Stimulated activated CD8-positive, alpha-beta memory T cell treated with anti-CD3 and anti-CD28 coated beads, Interleukin-15, amount 100 ng/mL, for 1 hour (primary cell): ENCODE data around the gene AXIN1.
"Not testable (repeated sequence)": the region's sequence is repeated elsewhere in the genome, so short reads cannot be mapped to it uniquely, and the experiment has no call there.

Experiments used
- DNase-seq: peaks from one replicate; pipeline ENCODE4 v3.0.0-alpha.2; 2020; ENCODE audit warnings: low read depth

Gene AXIN1

DNA sequence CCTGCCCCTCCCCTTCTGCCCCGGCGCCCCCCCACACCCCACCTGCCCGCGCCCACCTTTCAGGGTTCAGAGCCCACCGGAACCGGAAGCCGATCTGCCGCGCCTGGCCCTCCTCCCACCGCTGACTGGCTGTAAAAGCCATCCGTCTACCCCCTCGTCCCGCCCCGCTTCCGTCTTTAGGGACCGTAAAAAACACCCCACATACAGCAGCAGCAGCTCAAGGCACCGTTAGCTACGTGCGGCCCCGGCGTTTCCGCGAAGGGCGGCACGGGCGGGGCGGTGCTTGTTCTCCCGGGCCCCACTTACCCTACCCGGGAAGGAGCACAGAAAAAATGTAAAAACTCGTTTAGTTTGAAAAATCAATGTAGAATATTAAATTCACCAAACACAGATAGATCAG, 17.9 kb upstream of the AXIN1 start, which contains the start of gene MRPL28:
MRPL28 (minus strand) TSS at position 96 of the 400 bp plus-strand sequence. CDS start 320 bp downstream, outside the sequence.
- DNase-seq = peak; percentile 85

- DNase-seq = no peak
Observed at GRCh38 chr16:369866-370436, 17.4 kb upstream of the AXIN1 start.

DNA sequence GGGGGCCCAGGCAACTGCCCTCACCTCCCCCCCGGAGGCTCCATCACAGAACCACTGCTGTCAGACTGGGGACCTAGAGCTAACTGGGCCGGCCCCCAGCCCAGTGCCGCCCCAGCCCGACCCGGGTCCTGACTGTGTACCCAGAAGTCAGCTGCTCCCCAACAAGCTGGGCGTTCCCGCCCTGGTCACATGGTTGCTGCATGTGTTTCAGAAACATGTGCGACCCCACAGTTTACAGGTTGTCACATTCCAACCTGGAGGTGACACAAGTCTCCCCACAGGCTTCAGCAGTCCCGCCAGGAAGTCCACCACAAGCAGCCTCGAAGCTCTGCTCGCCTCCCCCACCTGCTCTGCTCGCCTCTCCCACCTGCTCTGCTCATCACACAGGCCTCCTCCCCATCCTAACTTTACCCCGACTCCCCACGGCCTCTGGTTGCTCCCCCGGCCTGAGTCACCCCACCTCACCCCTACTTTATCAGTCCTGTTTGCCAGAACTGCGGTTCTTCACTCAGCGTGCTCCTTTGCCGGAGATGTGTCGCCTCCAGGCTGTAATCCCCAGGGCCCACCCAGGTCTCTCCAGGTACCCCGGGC, 16.8 kb upstream of the AXIN1 start:
- no peak for DNase-seq

GRCh38 chr16:368388-369158, 16.1 kb upstream of the AXIN1 start:
- DNase-seq = no peak

GRCh38 chr16:367333-367903, 14.9 kb upstream of the AXIN1 start:
- DNase-seq = no peak

DNA sequence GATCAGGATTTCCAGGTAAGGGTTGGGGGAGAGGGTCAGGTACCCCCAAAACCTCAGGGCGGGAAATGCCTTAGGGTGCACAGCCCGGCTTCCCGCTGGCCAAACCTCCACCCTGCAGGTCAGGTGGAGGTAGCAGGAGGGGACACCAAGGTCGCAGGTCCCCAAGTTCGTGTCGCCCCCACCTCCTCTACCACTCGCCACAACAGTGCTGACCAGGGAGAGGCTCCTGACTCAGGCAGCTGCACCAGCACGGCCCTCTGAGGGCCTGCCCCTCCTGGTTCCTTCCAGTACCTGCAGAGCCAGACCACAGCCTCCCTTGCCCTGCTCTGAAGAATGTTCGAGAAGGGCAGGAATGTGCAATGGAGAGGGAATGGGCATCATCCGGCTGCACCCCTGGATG, 14.0 kb upstream of the AXIN1 start:
- no peak for DNase-seq

- DNase-seq = no peak
Observed at GRCh38 chr16:364595-365491, 12.3 kb upstream of the AXIN1 start.

GRCh38 chr16:363766-364490, 11.4 kb upstream of the AXIN1 start:
- no peak for DNase-seq

DNA sequence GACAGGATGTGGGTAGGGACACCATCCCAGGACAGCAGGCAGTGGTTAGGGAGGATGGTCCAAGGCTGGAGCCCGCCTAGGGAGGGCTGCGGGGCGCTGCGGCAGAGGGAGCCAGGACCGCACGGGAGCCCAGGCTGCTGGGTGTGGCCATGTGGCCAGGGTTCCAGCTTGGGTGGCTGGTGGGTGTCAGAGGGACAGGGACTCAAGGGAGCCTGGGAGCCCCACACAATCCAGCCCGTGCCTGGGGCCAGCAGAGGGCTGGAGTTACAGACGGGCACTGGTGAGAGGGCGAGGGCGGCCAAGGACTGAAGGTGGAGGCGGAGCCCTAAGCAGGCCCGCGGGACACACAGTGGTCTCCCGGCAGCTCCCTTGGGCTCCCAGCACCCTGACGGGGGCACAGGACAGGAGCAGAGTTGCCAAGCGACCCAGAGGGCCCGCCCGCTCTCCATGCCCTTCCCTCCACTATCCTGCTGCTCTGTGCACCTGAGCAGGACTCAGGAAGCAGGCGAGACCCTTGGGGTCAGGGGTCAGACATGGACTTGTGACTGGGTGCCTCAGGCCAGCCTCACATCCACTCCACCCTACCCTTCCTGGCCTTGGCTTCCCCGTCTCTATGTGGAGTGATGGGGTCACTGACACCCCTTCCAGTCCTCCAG, 10.7 kb upstream of the AXIN1 start:
- DNase-seq = no peak

DNA sequence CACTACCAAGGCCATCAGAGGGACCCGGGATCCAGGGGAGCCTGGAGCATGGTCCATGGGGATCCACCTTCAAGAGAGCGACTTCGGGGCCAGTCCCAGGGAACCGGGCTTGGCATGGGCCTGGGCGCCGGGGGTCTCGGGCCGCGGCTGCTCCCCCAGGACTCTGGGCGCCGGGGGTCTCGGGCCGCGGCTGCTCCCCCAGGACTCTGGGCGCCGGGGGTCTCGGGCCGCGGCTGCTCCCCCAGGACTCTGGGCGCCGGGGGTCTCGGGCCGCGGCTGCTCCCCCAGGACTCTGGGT, 10.1 kb upstream of the AXIN1 start:
- DNase-seq = not testable (repeated sequence)

GRCh38 chr16:361872-362701, 9.6 kb upstream of the AXIN1 start:
- DNase-seq = peak; percentile 55

DNA sequence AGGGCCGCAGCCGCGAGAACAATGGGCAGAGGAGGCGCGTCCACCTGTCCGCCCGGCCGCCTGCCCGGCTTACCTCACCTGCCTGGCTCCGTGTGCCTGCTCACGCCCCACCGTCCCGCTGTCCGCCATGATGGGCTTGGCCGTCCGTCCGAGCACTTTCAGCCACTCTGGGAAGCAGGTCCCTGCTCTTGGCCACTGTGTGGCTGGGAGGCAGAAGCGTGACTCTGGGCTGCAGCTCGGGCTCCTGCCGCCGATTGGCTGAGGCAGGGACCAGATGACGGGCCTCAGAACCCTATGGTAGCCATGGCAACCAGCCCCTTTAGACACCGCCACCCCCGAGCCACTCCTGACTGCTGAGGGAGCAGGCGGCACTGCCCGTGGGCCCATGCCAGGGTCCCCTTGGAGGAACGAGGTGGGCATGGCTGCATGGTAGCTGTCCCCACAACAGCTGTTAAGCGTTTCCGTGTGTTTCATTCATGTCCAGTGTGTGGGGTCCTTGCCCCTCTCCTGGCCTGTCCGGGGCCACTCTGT, 8.9 kb upstream of the AXIN1 start:
- no peak for DNase-seq

DNA sequence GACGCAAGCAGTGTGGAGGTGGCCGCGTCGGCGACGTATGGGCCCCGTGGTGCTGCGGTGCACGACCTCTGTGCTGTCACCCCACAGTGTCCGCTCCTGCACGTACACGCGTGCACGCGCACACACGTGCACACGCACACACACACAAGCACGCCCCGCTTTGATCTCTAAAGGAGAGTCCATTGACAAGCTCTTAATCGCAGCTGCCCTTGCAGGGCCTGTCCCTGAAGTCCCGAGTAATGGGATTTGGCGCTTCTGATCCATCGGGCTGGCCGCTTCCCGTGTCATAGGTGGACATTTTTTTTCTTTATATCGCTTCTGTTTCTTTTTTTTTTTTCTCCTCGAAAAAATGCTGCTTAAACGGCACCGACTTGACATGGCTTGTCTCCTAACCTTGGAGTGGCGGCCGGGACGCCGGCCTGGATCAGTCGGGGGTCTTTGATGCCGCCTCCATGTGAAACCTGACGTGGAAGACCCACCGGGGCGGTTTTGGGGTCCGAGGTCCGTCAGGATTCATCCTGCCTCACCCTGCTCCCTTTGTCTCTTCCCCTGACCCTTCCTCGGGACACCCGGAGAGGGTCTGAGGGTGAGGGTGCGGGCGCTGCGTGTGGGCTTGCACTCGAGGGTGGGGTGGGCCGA, 8.3 kb upstream of the AXIN1 start:
- no peak for DNase-seq

DNA sequence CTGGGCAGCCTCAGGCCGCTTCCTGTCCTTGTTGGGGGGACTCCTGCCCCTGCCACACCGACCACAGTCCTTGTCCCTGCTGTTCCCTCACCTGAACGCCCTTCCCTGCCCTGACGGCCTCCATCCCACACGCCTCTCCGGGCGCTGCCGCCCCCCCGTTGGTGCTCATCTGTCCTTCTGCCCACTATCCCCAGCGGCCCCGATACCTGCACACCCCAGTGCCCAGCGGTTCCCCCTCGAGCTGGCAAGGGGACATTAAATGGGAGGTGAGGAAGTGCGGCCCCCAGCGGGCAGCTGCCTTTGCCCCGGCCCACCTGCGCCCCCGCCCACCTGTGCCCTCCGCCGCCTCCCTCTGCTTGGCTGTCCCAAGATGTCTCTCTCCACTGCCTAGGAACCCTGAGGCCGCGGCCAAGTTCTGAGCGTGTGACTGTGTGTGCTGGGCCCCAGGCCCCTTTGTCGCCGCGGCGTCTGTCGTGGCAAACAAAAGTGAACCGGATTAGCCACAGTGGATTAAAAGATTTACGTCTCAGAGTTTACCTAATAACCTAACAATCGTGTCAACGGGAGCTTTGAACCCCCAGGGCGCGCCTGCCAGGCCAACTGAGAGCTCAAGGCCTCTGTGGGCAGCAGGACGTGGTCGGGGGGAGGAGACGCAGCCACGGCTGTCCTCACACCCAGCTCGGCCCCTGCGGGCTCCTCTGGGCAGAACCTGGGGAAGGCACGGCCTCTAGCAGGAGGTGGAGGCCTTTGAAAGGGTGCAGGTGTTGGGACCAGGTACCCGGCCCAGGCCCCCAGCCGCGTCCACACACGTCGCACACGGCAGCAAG, 7.6 kb upstream of the AXIN1 start:
- DNase-seq = no peak

- DNase-seq = no peak
Observed at GRCh38 chr16:359067-359763, 6.7 kb upstream of the AXIN1 start.

DNA sequence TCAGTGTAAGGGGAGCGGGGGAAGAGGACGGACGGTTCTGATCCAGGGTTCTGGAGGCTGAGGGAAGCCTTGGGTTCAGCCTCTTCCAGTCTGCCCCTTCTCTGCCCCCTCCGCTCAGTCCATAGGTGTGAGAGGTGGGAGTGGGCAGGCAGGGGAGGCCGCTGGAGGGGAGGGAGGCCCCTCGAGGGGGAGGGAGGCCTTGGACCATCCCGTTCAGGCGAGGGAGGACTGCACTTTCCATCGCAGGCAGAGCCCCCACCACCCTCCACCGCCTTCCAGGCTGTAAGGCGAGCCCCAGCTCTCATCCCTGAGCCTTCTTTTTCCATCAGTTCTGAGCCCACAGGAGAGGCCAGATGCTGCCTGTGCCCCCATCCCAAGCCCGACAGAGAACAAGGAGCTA, 4.2 kb upstream of the AXIN1 start:
- DNase-seq = no peak

- peak; percentile 32 for DNase-seq
Observed at GRCh38 chr16:354971-355461, 2.5 kb upstream of the AXIN1 start.
